T-helper 2 cell treated with Interferon-gamma antibody and Interleukin-4, amounts not matched to agents 5 μg/mL and 100 μg/mL, for 36 hours (primary cell): ENCODE measurements around the gene EEF1A1.
"Not testable (repeated sequence)": the region's sequence is repeated elsewhere in the genome, so short reads cannot be mapped to it uniquely, and the experiment has no call there.

ENCODE experiments used
- DNase-seq: peaks from one replicate; pipeline ENCODE4 v3.0.0; 2021; ENCODE audit warnings: low spot score
- H3K27ac Mint-ChIP-seq: one replicate; pipeline ENCODE4 v1.8.0; 2021; ENCODE audit warnings: mild to moderate bottlenecking, mixed read lengths
- H3K27me3 Mint-ChIP-seq: one replicate; pipeline ENCODE4 v1.8.0; 2021; ENCODE audit warnings: low read depth, mixed read lengths
- H3K36me3 Mint-ChIP-seq: one replicate; pipeline ENCODE4 v1.8.0; 2021; ENCODE audit warnings: low read depth, mixed read lengths
- H3K4me1 Mint-ChIP-seq: one replicate; pipeline ENCODE4 v1.8.0; 2021; ENCODE audit warnings: low read depth, mixed read lengths
- H3K4me3 Mint-ChIP-seq: one replicate; pipeline ENCODE4 v1.8.0; 2022; ENCODE audit warnings: mild to moderate bottlenecking, moderate library complexity, mixed read lengths
- H3K9me3 Mint-ChIP-seq: one replicate; pipeline ENCODE4 v1.8.0; 2021; ENCODE audit warnings: mixed read lengths

The EEF1A1 gene

GRCh38 chr6:73520688-73521350 lies at the start of gene EEF1A1:
TSS of gene EEF1A1 (minus strand) at chr6:73521032. CDS start at chr6:73520026, 1,006 bp downstream.
- H3K4me1 Mint-ChIP-seq = peaks cover 50% of the 10 kb centered on the region
- peaks cover 55% of the 10 kb centered on the region for H3K36me3 Mint-ChIP-seq
- peak within 1 kb of the TSS; percentile 95 for H3K4me3 Mint-ChIP-seq

GRCh38 chr6:73569121-73569520 lies 48.3 kb upstream of the EEF1A1 start:
- Mint-ChIP-seq H3K4me3 (no peak overlapping the region), H3K27me3 (no peaks in the 10 kb centered on the region), H3K4me1 (peaks cover 1% of the 10 kb centered on the region), H3K36me3 (no peaks in the 10 kb centered on the region), H3K27ac (no peak overlapping the region), H3K9me3 (no peaks in the 10 kb centered on the region)
- DNase-seq = no peak

More at GRCh38 chr6:73520688-73521350, at the start of gene EEF1A1:
- H3K9me3 Mint-ChIP-seq = no peaks in the 10 kb centered on the region
- peaks cover 3% of the 10 kb centered on the region for H3K27me3 Mint-ChIP-seq
- peak within 1 kb of the TSS; percentile 99 for H3K27ac Mint-ChIP-seq
- DNase-seq = peak; percentile 99

DNA sequence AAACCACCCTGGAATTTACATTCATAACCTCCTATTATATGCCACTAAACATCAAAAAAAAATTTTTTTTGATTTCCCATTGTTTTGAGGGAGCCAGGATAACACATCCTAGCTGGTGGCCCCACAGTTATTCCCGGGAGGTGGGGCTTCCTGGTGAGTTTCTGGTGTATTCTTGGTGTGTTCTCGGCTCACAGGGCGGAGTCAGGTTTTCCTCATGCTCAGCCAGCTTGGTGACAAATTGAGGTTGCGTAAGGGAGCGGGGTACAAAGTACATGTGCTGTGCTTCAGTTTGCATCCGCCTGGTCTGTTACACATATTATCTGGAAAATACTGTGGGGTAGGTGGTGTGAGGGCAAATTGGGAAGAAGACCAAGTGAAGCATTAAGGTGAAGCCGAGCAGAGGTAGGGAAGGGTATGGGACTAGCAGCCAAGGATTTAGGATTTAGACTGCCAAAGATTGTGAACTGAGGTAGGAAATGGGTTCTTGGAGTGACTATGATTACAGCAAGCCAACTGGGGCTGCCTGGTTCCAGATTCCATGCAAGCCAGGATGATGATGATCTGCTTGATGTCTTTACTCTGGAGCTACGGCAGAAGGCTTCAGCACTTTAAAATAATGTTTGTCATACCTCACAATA lies 46.2 kb upstream of the EEF1A1 start:
- DNase-seq = no peak
- Mint-ChIP-seq H3K9me3 (no peaks in the 10 kb centered on the region), H3K27me3 (no peaks in the 10 kb centered on the region), H3K36me3 (no peaks in the 10 kb centered on the region), H3K4me1 (peaks cover 1% of the 10 kb centered on the region), H3K27ac (no peak overlapping the region), H3K4me3 (no peak overlapping the region)

DNA sequence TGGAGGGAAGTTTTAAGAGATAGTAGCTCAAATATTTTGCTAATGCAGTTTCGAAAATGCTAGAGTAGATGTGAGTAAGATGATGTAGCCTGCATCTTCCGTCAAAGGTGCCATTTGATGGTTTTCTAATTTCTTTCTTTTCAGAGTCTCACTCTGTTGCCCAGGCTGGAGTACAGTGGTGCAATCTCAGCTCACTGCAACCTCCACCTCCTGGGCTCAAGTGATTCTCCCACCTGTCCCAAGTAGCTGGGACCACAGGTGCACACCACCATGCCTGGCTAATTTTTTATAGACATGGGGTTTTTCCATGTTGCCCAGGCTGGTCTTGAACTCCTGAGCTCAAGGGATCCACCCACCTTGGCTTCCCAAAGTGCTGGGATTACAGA lies 45.6 kb upstream of the EEF1A1 start:
- H3K4me3 Mint-ChIP-seq, H3K27ac Mint-ChIP-seq, H3K36me3 Mint-ChIP-seq, H3K4me1 Mint-ChIP-seq, H3K27me3 Mint-ChIP-seq, H3K9me3 Mint-ChIP-seq, DNase-seq: not testable (repeated sequence)

DNA sequence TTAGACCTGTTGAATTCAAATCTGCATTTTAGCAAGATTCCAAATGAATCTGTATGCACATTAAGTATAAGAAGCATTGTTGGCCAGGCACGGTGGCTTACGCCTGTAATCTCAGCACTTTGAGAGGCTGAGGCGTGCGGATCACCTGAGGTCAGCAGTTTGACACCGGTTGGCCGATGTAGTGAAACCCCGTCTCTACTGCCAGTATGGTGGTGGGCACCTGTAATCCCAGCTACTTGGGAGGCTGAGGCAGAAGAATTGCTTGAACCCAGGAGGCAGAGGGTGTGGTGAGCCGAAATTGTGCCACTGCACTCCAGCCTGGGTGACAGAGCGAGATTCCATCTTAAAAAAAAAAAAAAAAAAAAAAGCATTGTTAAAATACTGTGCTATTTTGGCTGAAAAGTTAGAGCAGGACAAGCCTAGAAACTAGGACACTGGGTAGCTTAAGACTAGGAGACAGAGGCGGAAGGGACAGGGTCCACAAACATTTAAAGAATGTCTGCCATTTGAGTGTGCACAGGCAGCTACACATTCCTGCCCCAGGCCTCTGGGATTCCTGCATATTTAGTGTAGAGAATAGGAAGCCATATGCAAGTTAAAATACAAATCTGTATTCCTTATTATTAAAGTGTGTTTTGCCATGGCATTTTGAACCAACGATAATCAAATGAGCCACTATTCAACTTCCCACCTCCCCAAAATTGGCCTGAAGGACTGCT lies 45.1 kb upstream of the EEF1A1 start:
- Mint-ChIP-seq H3K27ac (no peak overlapping the region), H3K27me3 (no peaks in the 10 kb centered on the region), H3K9me3 (no peaks in the 10 kb centered on the region), H3K36me3 (no peaks in the 10 kb centered on the region), H3K4me1 (peaks cover under 1% of the 10 kb centered on the region), H3K4me3 (no peak overlapping the region)
- no peak for DNase-seq

- no peak overlapping the region for H3K4me3 Mint-ChIP-seq
- peaks cover 3% of the 10 kb centered on the region for H3K4me1 Mint-ChIP-seq
- H3K36me3 Mint-ChIP-seq = no peaks in the 10 kb centered on the region
- H3K9me3 Mint-ChIP-seq = no peaks in the 10 kb centered on the region
- no peaks in the 10 kb centered on the region for H3K27me3 Mint-ChIP-seq
- no peak overlapping the region for H3K27ac Mint-ChIP-seq
- DNase-seq = no peak
Measured at GRCh38 chr6:73564578-73565345, 43.9 kb upstream of the EEF1A1 start.

GRCh38 chr6:73562558-73562957 lies 41.7 kb upstream of the EEF1A1 start:
- no peak for DNase-seq
- Mint-ChIP-seq H3K4me3 (no peak overlapping the region), H3K36me3 (no peaks in the 10 kb centered on the region), H3K4me1 (peaks cover 3% of the 10 kb centered on the region), H3K27ac (no peak overlapping the region), H3K27me3 (no peaks in the 10 kb centered on the region), H3K9me3 (no peaks in the 10 kb centered on the region)

DNA sequence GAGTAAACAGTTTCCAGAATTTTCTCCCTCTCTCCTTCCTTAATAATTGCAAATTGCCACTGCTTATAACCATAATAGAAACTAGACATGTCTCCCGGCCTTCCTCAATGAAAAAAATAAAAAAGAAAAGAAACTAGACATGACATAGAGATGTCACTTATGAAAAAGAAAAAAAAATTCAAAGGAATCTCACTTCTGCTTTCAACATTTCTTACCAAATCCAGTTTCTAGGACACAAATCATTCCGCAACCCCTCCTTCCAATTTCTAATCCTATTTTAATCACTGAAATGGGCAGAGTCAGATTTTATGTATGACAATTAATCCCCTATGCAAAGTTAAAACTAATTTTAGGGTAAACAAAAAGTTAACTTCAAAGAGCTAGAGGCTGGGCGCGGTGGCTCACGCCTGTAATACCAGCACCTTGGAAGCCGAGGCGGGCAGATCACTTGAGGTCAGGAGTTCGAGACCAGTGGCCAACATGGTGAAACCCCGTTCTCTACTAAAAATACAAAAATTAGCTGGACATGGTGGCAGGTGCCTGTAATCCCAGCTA lies 40.1 kb upstream of the EEF1A1 start:
- H3K4me3 Mint-ChIP-seq = no peak overlapping the region
- no peaks in the 10 kb centered on the region for H3K9me3 Mint-ChIP-seq
- H3K27ac Mint-ChIP-seq = no peak overlapping the region
- no peaks in the 10 kb centered on the region for H3K36me3 Mint-ChIP-seq
- no peak for DNase-seq
- H3K4me1 Mint-ChIP-seq = peaks cover 3% of the 10 kb centered on the region
- no peaks in the 10 kb centered on the region for H3K27me3 Mint-ChIP-seq

DNA sequence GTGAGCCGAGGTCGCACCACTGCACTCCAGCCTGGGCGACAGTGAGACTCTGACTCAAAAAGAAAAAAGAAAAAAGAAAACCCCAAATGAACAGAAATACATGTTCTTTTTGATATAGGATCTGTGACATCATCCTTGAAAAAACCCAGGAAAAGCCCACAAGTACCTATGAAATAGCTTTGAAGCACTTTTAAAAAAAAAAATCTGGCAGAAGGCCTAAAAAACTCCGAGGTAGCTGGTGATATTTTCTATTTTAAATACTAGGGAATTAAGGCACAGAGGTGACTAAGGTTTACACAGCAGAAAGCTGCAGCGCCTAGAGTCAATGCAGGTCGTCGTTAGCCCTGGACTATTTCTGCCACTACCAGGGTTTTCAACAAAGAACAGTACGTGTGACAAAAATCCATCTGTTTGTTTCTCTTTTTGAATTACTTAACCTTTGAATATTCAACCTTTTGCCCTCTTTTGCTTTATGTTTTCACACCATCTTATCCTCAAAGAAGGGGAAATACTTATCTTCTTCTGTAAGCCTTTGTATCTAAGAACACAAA lies 39.4 kb upstream of the EEF1A1 start:
- Mint-ChIP-seq H3K27me3 (no peaks in the 10 kb centered on the region), H3K36me3 (no peaks in the 10 kb centered on the region), H3K4me3 (no peak overlapping the region), H3K27ac (no peak overlapping the region), H3K4me1 (peaks cover 3% of the 10 kb centered on the region), H3K9me3 (no peaks in the 10 kb centered on the region)
- no peak for DNase-seq

GRCh38 chr6:73559399-73559794 lies 38.6 kb upstream of the EEF1A1 start:
- H3K4me3 Mint-ChIP-seq, DNase-seq, H3K4me1 Mint-ChIP-seq, H3K27me3 Mint-ChIP-seq, H3K27ac Mint-ChIP-seq, H3K9me3 Mint-ChIP-seq, H3K36me3 Mint-ChIP-seq: not testable (repeated sequence)

DNA sequence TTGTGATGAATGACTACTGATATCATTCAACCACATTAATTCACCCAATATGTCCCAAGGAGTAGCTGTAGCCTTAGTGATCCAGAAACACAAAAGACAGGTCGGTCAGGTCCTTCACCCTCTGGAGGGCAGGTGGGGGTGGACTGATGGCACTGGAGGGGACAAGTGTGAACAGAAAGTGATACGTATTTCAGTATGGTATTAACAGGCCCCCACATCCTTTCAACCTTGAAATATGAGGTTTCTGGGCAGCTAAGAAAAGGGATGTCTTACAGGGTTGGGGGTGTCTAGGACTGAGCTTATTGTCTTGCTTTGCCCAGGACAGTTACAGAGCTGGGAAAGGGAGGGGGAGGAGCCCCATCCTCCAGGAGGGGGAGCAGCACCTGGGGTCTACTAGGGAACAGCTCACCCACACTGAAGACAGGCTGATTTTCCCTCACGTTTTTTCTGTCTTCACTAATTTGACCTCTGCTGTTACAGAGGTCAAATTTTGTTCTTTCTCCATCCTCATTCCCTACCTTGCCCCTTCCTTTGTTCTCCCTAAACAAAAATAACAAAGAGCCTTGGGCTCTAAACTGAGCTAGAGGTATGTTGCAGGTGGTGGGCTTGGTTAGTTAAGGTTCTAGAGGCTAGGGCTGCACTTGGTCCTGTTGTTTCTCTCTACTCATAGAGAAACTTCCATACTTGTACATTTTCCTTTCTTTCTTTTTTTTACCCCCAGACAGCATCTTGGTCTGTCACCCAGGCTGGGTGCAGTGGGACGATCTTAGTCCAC lies 38.0 kb upstream of the EEF1A1 start:
- no peaks in the 10 kb centered on the region for H3K27me3 Mint-ChIP-seq
- H3K27ac Mint-ChIP-seq = no peak overlapping the region
- no peaks in the 10 kb centered on the region for H3K36me3 Mint-ChIP-seq
- no peak overlapping the region for H3K4me3 Mint-ChIP-seq
- H3K9me3 Mint-ChIP-seq = no peaks in the 10 kb centered on the region
- no peak for DNase-seq
- peaks cover 3% of the 10 kb centered on the region for H3K4me1 Mint-ChIP-seq

- no peaks in the 10 kb centered on the region for H3K36me3 Mint-ChIP-seq
- H3K9me3 Mint-ChIP-seq = no peaks in the 10 kb centered on the region
- no peak overlapping the region for H3K4me3 Mint-ChIP-seq
- H3K27ac Mint-ChIP-seq = no peak overlapping the region
- peaks cover 3% of the 10 kb centered on the region for H3K4me1 Mint-ChIP-seq
- no peaks in the 10 kb centered on the region for H3K27me3 Mint-ChIP-seq
- DNase-seq = no peak
Measured at GRCh38 chr6:73556836-73557235, 36.0 kb upstream of the EEF1A1 start.

DNA sequence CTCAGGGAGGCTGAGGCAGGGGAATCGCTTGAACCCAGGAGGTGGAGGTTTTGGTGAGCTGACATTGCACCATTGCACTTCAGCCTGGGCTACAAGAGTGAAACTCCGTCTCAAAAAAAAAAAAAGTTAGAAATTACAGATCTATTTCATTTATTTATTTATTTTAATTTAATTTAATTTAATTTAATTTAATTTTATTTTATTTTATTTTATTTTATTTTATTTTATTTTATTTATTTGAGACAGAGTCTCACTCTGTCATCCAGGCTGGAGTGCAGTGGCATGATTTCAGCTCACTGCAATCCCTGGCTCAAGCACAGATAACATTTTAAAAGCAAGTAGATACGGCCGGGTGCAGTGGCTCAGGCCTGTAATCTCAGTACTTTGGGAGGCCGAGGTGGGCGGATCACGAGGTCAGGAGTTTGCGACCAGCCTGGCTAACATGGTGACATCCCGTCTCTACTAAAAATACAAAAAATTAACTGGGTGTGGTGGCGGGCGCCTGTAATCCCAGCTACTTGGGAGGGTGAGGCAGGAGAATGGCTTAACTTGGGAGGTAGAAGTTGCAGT lies 34.6 kb upstream of the EEF1A1 start:
- not testable (repeated sequence) for H3K36me3 Mint-ChIP-seq, H3K27ac Mint-ChIP-seq, H3K4me1 Mint-ChIP-seq, DNase-seq, H3K27me3 Mint-ChIP-seq, H3K4me3 Mint-ChIP-seq, H3K9me3 Mint-ChIP-seq
